Inferior parietal cortex (tissue), 1 donor: Measurements from ENCODE around the gene AK4.
"Not testable (repeated sequence)": the region's sequence is repeated elsewhere in the genome, so short reads cannot be mapped to it uniquely, and the experiment has no call there.

Experiments used
- DNase-seq: peaks from one replicate; pipeline ENCODE4 v3.0.0-alpha.2; 2016; ENCODE audit errors: extremely low spot score

The AK4 gene

DNA sequence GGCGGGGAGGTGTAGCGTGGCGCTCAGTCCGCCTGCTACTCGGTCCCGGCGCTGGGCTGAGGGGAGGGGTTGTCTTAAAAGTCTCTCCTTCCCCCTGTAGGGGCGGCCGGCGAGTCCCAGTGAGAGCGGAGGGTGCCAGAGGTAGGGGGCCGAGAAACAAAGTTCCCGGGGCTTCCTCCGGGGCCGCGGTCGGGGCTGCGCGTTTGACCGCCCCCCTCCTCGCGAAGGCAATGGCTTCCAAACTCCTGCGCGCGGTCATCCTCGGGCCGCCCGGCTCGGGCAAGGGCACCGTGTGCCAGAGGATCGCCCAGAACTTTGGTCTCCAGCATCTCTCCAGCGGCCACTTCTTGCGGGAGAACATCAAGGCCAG is at the start of gene AK4:
Gene AK4, plus strand, starts transcription at position 26 of the 370 bp plus-strand sequence. Its CDS starts 205 bp downstream, at position 231.
- DNase-seq: not testable (repeated sequence)

DNA sequence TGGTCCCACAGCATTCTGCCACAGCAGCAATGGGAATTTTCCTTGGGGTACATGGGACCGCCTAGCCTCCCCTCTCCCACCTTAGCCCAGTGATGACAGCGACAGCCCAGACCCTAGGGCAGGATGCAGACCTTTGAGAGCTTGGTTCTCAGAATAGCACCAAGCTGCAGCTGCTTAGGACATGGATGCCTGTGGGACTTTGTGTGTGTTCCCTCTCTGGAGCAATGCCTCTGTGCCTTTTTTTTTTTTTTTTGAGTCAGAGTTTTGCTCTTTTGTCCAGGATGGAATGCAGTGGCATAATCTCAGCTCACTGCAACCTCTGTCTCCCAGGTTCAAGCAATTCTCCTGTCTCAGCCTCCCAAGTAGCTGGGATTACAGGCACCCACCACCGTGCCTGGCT is 44.2 kb upstream of the AK4 start:
- no peak for DNase-seq

DNA sequence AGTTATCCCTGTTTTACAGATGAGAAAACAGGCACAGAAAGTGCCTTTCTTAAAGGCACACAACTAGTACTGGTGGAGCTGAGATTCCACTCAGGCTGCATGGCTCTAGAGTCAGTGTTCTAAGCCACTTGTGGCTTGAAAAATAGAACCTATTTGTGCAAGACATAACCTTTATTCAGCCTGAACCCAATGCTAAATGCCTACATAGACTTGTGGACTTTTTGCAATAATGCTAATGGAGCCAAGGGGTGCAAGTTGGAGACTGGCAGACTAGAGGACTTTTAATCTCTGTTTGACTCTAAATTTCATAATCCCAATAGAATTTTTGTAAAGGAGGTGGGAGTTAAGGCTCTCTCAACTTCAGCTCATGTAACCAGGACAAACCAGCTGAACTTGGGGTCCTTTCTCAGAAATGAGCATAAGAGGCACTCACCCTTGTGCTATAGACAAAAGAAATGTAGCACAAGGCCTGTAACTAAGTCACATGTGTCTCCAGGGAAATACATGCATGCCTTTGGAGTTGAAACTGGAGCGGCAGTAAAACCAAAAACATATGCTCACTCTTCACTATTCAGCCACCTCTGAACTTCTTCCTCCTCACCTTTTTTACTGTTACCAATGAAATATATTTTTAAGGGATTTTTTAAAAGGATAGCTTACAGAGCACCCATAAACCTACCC is 43.0 kb upstream of the AK4 start:
- no peak for DNase-seq

DNA sequence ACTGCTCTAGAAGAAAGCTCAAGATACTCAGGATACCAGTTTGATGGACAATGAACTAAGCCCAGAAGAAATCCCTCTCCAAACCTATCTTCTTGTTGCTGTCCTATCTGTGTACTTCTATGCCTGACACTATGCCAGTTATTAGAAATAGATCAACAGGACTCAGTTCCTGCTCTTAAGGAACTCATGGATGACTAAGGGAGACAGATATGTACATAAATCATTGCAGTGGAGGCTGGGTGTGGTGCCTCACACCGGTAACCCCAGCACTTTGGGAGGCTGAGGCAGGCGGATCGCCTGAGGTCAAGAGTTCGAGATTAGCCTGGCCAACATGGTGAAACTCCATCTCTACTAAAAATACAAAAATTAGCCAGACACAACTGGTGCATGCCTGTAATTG is 42.4 kb upstream of the AK4 start:
- no peak for DNase-seq

DNA sequence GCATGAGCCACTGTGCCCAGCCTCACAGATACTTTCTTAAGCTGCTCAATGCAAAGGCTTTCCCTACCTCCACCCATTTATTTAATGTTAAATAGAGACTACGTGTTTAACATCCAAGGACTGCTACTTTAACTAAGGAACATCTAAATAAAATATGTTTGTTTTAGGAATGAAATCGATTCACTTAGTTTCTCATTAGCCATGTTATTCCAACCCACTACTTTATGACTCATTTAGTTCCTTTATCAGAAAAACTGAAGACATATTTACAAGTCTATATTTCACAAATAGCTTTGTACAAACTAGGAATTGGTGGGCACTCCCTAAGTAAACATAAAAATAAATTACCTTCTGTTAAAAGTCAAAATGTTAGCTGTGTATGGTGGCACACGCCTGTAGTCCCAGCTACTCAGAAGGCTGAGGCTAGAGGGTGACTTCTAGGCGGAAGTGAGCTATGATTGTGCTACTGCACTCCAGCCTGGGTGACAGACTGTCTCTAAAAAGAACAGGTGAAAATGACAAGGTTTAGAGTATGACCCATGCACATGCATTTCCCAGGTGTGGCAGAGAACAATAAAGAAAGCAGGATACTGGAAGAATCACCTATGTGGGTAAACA is 39.9 kb upstream of the AK4 start:
- DNase-seq: no peak

DNA sequence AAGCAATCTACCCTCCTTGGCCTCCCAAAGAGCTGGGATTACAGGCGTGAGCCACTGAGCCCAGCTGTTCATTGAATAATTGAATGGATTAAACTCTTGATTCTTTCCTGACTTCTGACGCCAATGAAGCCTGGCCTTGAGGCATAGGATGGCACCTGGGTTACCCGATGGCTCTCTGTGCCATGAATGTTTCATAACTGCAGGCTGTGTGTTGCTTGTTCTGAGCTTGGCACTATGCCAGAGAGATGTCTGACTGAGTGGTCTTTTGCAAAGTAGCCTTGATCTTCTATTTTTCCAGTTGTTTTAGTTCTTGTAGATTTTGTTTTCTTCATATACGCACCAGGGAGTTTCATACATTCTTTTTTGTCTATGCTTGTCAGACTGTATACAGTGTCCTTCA is 38.5 kb upstream of the AK4 start:
- DNase-seq: no peak

DNA sequence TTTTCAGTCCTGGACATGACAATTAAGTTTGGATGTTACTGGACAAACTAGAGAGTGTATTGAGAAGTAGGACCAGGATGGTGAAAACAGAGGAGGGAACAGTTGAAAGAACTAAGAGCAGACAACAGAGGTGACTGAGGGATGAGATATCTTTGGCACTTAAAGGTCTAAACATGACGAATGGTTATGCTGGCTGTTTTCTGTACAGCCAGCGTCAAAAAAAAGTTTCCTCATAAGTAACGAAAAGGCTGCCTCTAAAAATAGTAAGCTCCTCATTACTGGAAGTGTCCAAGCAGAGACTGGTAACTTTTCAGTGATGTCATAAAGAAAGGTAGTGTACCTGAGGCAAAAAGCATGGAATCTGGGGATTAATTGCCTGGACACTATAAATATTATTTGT is 35.2 kb upstream of the AK4 start:
- no peak for DNase-seq

DNA sequence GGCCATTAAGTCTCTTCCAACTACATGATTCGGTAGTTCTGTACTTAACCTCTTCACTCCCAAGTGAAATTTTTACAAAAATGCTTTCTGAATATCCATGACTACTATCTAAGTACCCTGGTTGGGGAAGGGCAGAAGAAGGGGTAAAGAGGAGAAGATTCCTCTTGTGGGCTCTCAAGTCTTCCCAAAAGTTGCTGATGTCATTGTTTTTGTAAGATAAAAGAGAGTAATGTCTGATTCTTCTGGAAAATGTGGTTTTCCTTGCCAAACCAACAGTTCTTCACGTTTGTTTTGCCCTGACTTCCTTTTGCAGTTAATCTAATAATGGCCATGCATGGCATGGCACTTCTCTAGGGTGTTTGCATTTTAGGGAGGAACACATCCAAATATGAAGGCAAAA is 34.7 kb upstream of the AK4 start:
- no peak for DNase-seq

DNA sequence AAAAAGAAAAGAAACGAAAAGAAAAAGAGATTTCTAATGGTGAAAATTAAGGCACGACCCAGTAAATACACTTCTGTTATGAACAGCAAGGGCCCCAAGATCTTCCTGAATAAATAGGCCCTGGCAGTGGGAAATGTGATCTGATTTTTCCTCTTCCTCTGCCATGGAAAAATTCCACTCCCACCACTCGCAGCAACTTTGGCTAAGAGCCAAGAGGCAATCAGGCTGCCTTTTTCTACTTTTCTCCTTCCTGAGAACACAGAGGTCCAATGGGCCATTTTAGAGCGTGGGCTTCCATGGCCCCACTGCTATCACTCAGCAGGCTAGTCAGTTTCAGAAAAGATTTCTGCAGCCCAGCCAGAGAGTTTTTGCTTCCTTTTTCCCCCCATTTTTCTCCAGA is 33.7 kb upstream of the AK4 start:
- peak; percentile 23 for DNase-seq

DNA sequence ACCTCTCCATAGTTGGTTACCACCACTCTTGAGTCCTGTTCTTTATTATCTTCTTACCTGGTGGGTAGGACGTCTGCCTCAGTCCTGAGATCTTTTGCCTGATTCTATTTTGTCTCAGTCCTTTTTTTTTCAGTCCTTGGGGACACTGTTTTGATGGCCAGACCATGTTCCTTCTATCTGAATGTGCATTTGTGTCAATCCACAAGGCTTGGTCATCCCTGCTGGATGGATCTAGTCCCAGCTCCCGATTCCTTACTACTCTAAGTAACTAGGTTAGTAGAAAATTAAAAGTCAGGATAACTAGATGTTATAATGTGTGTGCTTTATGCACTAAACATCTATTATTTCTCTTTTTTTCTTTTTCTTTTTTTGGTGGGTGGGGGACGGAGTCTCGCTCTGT is 28.1 kb upstream of the AK4 start:
- DNase-seq: no peak

DNA sequence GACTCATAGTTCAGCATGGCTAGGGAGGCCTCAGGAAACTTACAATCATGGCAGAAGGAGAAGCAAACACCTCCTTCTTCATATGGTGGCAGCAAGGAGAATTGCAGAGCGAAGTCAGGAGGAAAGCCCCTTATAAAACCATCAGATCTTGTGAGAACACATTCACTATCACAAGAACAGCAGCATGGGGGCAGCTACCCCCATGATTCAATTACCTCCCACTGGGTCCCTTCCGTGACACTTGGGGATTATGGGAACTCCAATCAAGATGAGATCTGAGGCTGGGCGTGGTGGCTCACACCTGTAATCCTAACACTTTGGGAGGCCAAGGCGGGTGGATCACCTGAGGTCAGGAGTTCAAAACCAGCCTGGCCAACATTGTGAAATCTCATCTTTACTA is 18.9 kb upstream of the AK4 start:
- not testable (repeated sequence) for DNase-seq

DNA sequence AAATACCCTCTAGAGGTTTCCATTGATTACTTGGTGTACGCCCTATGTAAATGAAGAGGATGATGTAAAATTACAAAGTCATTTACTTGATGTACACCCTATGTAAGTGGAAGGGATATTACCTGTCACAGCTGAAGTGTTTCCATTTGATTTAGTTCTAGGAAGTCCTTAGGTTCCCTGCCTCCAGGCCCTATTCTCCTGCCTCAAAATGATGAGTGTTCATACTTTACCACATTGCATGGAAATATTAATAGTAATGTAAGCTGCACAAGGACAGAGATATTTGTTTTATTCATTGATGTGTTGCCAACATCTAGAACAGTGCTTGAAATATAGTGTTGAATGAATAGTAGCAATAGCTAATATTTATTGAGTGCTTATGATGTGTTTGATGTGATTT is 9.5 kb upstream of the AK4 start:
- no peak for DNase-seq

DNA sequence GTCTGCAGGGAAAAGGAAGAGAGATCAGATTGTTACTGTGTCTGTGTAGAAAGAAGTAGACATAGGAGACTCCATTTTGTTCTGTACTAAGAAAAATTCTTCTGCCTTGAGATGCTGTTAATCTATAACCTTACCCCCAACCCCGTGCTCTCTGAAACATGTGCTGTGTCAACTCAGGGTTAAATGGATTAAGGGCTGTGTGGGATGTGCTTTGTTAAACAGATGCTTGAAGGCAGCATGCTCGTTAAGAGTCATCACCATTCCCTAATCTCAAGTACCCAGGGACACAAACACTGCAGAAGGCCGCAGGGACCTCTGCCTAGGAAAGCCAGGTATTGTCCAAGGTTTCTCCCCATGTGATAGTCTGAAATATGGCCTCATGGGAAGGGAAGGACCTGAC is 8.2 kb upstream of the AK4 start:
- not testable (repeated sequence) for DNase-seq

DNA sequence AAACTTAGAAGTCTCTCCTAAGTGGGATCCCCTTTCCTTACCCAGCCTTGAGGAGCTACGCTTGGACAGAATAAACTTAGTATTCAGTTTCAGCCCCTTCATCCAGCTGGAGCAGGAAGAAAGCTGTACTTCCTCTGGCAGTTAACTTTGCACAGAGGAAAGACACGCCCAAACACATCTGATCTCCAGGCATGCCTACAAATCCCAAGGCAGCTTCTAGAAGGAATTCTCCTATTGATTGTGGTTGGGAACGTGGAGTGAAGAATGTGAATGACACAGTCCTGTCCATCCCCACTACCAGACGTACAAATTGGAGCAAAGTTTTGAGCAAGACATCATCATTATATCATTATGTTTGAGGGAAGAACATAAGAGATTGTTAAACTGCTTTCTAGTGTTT is 6.6 kb upstream of the AK4 start:
- no peak for DNase-seq

DNA sequence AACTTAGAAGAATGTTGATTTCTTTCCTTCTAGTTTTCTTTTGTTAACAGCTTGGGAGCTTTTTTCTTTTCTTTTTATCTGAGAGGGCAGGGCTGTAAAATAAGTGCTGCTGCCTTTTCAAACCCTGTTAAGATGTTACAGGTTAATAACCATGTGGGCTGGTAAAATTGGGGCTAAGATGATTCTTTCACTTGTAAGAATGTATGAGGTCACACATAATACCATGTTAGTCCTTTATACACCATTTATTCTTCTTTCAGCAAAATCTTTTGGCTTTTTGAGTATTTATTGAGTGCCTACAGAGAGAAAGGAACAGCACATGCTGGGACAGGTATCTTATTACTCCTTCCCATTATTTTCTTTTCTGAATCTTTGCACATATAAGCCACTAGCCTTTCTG is 6.1 kb upstream of the AK4 start:
- no peak for DNase-seq

DNA sequence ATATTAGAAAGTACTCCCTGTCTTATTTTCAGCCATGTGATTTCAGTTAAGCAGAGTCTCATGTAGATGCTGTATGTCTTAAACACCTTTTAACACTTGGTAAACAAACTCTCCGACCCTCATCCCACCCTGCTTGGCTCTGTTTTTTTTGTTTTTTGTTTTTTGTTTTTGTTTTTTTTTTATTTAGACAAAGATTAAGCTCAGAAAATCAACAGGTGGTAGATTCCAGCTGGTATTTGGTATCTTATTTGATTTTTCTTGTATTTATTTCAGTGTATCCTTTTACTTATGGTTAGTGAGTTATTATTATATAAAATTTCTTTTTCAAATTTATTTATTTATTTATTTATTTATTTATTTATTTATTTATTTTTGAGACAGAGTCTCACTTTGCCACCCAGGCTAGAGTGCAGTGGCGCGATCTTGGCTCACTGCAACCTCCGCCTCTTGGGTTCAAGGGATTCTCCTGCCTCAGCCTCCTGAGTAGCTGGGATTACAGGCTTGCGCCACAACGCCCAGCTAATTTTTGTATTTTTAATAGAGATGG is 4.8 kb upstream of the AK4 start:
- not testable (repeated sequence) for DNase-seq

DNA sequence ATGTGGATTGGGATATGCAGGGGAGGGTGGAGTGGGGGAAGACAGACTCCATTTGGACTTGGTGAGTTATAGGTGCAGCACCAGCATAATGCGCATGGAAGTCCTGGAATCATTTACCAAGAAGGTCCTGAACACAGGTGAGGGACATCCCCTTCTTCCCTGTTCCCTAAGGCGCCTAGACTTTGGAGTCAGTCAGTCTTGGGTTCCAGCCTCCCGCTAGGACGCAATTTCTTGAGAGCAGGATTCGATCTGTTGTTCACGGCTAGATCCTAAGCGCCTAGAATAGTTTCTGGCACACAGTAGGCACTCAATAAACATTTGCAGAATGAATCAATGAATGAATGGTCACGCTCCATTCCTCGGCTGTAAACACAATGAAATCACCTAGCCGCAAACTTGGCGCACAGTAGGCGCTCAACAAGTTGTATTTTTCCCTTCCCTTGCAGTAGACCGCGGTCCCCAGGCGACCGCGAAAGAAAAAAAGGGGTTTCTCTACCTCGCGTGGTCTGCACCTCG is 1.0 kb upstream of the AK4 start:
- no peak for DNase-seq

DNA sequence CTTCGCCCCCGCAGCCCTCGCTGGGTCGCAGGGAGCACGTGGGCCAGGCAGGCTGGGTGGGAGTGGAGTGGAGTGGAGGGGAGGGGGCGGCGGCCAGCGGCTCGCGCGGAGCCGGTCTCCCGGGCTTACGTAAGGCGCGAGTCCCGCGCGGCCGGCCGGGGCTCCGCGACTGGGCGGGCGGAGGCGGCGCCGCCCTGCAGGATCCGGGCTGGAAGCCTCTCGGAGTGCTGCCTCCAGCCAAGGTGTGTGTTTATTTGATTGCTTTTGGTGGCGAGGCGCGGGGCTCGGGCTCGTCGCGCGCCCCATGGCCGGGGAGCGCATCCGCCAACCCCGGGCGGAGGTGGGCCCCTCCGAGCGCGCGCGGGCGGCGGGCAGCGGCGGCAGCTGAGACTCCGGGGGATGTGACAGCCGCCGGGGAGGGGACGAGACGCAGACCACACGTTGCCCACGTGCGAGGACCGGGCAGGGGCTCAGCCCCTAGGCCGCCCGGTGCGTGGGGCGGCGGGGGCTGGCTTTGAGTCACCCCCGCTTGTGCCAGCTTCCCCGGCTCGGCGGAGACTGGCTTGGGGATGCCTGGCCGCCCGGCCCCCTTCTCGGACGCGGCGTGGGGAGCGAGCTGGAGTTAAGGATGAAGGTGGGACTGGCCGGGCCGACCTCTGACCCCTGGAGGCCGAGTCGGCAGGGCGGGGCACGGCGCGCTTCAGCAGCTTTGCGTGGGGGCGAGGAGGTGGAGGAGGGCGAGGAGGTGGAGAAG is 402 bp upstream of the AK4 start:
- no peak for DNase-seq

DNA sequence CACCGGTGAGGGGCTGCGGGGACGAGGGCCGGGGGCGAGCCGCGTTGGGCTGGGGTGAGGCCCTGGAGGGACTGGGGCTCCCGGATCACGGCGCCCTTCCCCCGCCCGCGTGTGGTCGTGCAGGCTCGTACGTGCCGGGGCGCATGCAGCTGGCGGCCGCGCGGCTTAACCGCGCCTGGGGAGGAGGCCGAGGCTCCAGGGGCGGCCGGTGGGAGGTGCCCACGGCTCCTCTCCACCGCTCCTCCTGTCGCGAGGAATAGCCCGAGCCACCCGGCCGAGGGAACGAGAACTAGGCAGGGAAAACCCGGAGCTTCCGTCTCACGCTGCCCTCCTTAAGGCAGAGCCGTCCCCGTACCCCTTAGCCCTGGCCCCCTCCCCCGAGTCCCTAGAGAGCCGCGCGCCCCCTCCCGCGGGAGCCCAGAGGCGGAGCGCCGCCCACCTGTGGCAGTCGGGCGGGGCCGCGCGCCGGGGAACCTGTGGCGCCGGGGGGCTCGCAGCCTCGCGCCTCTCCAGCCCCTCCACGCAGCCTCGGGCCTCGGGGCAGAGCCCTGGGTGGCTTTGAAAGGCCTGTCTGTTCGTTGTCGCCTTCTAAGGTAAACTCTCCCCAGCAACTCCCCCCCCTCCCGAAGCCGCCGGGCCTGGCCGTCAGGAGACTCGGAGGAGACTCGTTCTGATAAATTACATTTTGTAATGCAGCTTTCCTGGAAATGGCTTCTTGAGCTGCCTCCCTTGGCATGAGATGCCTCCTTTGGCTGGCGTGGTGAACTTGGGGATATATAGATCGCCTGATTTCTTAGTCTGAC is 746 bp downstream of the AK4 start:
- no peak for DNase-seq

DNA sequence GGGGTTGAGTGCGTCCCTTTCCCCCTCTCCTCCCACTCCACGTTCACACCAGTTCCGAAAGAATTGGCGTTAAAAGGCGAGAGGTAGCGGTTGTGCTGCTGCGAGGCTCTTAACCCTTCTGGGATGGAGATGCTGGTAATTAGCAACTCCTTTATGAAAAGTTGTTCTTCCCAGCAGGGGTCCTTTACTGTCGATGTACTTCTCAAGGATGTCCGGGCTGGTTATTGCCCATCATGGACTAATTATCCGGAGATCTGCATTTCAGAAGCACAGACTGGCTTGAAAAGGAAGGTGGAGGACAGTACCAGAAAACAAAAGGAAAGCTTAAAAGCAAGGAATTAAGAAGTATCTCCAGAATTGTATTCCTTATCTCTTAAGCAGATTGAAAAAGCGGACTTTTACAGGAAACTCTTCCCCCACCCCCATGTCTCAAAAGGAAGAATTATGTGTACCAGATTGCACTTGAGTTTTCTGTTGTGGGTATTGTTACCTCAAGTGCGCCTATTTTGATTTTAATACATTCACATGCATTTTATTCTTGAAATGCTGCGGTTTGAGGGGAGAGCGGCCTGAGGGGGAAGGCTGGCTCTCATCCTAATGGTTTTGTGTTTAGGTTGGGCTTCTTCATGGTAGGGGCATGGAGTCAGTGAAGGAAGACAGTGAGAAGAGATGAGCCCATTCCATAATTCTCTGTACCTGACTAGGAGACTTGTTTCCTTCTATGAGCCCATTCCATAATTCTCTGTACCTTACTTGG is 1.5 kb downstream of the AK4 start:
- DNase-seq: no peak

DNA sequence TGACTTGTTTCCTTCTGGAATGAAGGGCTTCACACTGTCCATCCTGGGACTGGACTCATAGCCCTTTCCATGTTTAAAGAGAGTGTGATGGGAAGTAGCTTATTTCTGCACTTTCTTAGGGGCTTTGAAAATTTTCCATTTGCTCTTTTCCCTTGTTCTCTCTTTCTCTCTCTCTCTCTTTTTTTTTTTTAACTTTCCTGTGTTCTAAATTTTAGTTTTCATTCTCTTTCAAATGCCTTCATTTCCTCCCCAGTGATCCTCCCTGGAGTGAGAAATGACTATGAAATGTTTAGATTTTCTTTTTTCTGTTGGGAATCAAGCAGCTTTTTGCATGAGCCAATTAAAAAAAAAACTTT is 2.1 kb downstream of the AK4 start:
- no peak for DNase-seq
